ENCODE measurements around the gene AFF3.

The AFF3 gene

GRCh38 chr2:99854236-99854852, 288.0 kb downstream of the AFF3 start:
- no peak for DNase-seq (ENCODE audit: low read depth)

- no peak for DNase-seq (ENCODE audit: low read depth)
Measured at GRCh38 chr2:99852956-99853355, 289.4 kb downstream of the AFF3 start.

- DNase-seq (ENCODE audit: low read depth): no peak
Measured at GRCh38 chr2:99852376-99852934, 289.9 kb downstream of the AFF3 start.

- no peak for DNase-seq (ENCODE audit: low read depth)
Measured at GRCh38 chr2:99851811-99852210, 290.6 kb downstream of the AFF3 start.

GRCh38 chr2:99851089-99851488, 291.3 kb downstream of the AFF3 start:
- no peak for DNase-seq (ENCODE audit: low read depth)

- no peak for DNase-seq (ENCODE audit: low read depth)
Measured at GRCh38 chr2:99850084-99850710, 292.2 kb downstream of the AFF3 start.

- DNase-seq (ENCODE audit: low read depth): no peak
Measured at GRCh38 chr2:99846462-99847107, 295.8 kb downstream of the AFF3 start.

GRCh38 chr2:99845296-99845695, 297.1 kb downstream of the AFF3 start:
- DNase-seq (ENCODE audit: low read depth): no peak

- DNase-seq (ENCODE audit: low read depth): no peak
Measured at GRCh38 chr2:99842451-99842850, 299.9 kb downstream of the AFF3 start.

GRCh38 chr2:99841749-99842148, 300.6 kb downstream of the AFF3 start:
- DNase-seq (ENCODE audit: low read depth): no peak

GRCh38 chr2:99840831-99841230, 301.6 kb downstream of the AFF3 start:
- no peak for DNase-seq (ENCODE audit: low read depth)

- DNase-seq (ENCODE audit: low read depth): no peak
Measured at GRCh38 chr2:99836690-99837605, 305.4 kb downstream of the AFF3 start.

- no peak for DNase-seq (ENCODE audit: low read depth)
Measured at GRCh38 chr2:99834426-99834825, 308.0 kb downstream of the AFF3 start.

- no peak for DNase-seq (ENCODE audit: low read depth)
Measured at GRCh38 chr2:99833586-99834201, 308.7 kb downstream of the AFF3 start.

- DNase-seq (ENCODE audit: low read depth): no peak
Measured at GRCh38 chr2:99832926-99833325, 309.5 kb downstream of the AFF3 start.

- no peak for DNase-seq (ENCODE audit: low read depth)
Measured at GRCh38 chr2:99831772-99832171, 310.6 kb downstream of the AFF3 start.

- DNase-seq (ENCODE audit: low read depth): no peak
Measured at GRCh38 chr2:99827296-99827999, 314.9 kb downstream of the AFF3 start.

- no peak for DNase-seq (ENCODE audit: low read depth)
Measured at GRCh38 chr2:99825630-99826029, 316.8 kb downstream of the AFF3 start.

GRCh38 chr2:99824758-99825157, 317.6 kb downstream of the AFF3 start:
- DNase-seq (ENCODE audit: low read depth): no peak

GRCh38 chr2:99822474-99823207, 319.7 kb downstream of the AFF3 start:
- DNase-seq (ENCODE audit: low read depth): no peak
